ENCODE measurements around the gene ZBTB7C. TPM values are rescaled to one million over a fixed set of nuclear protein-coding genes. Genes with fewer than 3 reads are reported as not detected.

ZBTB7C gene
- total RNA-seq, 1 donor from 2014 or later = 1.2 TPM

DNA sequence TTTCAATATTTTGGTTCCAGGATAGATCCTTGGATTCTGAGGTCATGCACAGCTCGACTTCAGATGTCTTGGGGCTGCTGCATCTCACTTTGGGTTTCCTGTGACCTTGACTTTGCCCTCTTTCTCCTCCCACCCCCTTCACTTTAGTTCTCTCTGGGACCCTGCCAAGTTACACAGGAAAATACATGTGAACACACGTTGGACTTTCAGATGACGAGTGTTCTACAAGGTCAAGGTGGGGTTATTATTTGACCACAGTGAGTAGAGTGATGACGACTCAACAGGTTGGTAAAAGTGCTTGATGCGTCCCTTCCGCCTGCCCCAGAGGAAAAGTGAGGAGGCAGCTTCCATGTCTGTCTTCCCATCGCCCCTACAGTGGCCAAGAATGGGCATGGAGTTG lies 356.3 kb downstream of the ZBTB7C start:
- ATAC-seq = no peak

DNA sequence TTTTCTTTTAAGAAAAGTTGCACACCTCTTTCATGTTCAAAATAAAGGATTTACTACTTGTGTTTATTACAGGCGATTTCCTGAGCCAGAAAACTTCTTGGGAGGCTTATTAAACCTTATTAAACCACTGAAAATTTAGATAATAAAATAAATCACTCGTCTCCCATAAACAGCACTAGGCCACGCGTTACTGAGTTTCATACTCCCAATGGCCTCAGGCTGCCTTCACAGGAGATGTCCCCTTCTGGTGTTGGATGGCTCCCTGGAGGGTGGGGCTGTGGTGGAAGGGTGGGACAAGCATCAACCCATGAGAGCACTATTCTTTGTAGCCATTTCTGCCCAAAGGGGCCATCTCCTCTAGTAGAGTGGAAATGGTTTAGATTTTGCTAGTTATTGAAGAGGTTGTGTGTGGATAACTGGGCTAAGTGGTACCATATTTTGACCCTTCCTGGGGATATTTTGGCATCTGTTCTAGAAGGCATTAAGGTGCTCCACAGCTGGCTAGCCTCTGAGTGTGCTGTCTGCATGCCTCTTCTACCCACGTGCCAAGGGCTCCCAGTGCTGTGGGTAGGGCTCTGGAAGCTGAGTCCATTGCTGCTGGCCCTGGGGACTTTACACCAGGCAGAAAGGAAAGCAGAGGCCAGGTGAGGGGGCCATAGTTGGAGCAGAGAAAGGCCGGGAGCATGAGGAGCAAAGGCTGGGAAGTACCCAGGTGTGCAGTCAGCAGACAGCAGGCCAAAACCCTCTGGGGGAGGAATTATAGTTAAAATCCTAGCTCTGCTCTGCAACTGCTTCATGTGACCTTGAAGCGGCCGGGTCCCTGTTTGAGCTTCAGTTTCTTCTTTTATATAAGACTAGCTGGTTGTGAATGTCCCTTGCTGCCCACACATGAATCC lies 357.0 kb downstream of the ZBTB7C start:
- ATAC-seq = no peak

More for the DNA sequence above, 356.3 kb downstream of the ZBTB7C start:
- DNase-seq (ENCODE audit: low spot score) = no peak

DNA sequence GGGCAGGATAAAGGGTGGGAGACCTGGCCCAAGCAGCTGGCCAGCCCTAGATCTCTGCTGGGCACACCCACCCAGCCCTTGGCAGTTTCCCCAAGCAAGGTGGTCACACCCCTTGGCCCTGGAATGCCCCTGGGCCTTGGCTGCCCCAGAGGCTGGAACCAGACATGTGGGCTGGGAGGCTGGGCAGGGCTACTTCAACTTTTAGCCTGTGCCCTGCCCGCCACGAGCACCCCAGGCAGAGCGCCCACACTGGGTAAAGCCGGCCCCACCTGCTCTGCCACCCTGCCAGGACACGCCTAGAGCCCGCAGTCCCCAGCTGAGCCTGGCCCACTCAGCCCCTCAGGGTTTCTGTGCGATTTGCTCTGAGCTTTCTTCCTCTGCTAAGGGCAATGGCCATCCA lies 359.0 kb downstream of the ZBTB7C start:
- no peak for ATAC-seq
- DNase-seq (ENCODE audit: low spot score) = no peak

More for the DNA sequence above, 357.0 kb downstream of the ZBTB7C start:
- DNase-seq (ENCODE audit: low spot score) = no peak

DNA sequence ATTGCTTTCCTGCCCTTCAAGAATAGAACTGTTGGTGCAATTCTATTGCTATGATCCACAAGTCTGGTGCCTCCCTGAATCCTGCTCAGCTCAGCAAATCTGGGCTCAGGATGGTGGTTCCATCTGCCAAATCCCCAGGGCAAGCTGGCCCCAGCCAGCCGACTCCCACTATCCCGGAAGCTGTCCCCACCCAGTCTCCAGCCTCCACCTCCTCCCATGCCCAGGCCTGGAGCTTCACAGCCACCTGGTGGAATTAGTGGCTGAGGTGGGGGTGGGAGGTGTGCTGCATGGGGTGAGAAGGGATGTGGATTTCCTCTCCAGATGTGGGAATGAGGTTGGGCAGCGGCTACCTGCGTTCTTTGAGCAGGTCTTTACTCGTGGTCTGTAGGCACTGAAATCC lies 359.4 kb downstream of the ZBTB7C start:
- DNase-seq (ENCODE audit: low spot score) (no peak), ATAC-seq (no peak)

DNA sequence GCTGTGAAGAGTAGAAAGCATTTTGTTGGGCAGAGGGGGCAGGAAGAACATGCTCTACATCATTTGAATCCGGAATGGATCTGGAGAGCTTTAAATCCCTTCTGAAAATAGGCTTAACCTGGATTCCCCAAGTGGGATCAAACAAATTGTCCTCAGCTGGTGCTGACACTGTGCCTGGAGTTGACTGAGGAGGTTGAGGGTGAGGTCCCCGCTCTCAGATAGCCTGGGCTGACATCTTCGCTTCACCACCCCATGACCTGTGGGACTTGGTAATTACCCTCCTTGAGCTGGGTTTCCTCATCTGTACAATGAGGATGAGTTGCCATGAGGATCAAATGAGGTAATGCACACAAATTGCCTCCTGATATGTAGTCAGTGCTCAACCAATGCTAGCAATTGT lies 360.9 kb downstream of the ZBTB7C start:
- no peak for DNase-seq (ENCODE audit: low spot score)
- no peak for ATAC-seq

DNA sequence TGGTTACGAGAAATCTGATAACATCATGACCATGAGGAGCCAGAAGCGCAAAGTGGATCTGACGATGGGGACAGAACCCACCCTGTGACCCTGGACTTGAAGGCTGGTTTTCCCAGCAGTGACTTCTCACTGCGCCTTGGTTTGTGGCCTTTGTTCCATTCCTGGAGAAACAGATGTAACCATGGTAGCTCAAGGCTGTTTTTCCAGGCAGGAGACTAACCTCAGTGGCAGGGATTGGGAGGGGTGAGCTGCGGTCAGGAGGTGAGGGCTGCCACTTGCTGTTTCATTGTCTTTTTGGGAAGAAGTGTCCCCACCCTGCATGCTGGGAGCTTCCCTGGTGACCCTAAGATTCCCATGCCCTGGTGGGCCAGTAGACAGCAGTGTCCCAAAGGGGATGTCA lies 362.3 kb downstream of the ZBTB7C start:
- DNase-seq (ENCODE audit: low spot score) (no peak), ATAC-seq (no peak)

DNA sequence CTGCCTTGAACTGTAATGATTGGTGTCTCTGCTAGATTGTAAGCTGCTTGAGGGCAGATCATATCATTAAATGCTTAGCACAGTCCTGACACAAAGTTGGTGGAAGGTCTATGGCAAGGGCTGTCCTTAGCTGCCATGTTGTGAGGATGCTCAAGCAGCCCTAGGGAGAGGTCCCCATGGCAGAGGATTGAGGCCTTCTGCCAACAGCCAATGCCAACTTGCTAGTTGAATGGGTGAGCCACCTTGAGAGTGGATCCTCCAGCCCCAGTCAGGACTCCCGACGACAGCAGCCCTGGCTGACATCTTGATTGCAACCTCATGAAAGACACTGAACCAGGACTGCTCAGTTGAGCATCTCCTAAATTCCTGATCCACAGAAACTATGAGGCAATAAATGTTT lies 363.4 kb downstream of the ZBTB7C start:
- DNase-seq (ENCODE audit: low spot score) = no peak
- no peak for ATAC-seq

DNA sequence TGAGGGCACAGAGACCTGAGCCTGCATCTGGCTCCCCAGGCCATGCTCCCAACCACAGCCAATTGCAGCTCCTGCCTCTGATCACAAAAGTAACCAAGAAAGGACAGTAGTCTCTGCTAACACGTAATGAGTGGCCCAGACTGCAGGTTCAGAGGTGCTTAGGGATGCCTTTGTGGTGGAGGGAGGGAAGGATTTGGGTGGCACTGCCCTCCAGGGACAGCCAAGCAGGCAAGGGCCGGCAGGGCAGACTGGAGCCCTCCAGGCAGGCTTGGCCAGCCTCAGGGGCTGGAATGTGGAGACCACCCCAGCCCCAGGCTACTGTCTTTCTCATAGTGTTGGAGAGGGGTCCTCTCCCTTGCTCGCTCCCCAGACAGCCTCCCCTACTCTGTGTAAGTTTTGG lies 364.2 kb downstream of the ZBTB7C start:
- DNase-seq (ENCODE audit: low spot score) = no peak
- ATAC-seq = no peak

DNA sequence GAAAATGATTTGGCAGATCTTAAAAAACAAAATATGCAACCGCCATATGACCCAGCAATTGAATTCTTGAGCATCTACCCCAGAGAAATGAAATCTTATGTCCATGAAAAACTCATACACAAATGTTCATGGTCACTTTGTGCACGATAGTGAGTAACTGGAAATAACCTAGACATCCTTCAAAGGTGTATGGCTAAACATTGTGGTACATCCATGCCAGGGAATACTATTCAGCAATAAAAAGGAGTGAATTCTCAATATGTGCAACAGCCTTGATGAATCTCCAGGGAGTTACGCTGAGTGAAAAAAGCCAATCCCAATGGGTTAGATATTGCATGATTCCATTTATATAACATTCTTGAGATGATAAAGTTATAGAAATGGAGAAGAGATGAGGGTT lies 366.0 kb downstream of the ZBTB7C start:
- ATAC-seq (no peak), DNase-seq (ENCODE audit: low spot score) (no peak)

DNA sequence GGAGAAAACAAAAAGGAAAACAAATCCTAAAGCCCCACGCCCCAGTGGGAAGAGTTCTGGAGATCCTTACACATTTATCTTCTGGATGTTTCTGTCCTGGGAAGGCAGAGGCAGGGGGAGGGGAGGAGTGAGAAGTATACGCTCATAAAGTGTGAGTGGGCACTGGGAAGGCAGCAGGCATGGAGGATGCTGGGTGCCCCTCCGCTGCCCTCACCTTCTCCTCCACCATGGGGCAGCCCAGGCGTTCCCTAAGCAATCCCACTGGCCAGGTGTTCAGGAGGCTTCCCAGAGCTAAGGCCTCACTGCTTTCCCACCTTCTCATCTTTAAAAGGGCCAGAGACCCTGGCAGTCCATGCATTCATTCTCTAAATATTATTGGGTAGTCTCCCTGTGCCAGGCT lies 366.8 kb downstream of the ZBTB7C start:
- DNase-seq (ENCODE audit: low spot score) = no peak

DNA sequence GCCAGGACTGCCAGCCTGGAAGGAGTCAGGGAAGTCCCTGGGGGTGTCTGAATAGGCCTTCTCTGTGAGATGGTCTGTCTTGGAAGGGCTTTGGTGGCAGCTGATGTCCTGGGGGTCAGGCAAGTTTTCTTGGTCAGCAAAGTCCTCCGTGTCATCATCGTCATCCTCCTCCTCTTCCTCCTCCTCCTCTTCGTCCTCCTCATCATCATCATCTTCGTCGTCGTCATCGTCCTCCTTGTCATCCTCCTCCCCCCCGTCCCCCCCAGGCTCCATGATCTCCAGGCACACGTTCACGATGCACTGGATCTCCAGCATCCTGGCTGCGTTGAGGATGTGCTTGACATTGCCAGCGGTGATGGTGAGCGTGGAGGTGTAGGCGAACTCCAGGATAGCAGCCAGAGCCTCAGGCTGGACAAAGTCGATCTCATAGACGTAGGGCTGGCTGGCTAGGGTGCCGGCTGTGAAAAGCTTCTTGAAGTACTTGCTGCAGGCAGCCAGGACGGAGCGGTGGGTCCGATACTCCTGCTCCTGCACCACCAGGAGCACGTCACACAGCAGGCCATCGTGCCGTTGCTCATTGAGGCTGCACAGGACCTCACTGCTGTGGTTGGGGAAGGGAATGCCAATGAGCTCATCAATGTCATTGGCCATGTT lies 368.6 kb downstream of the ZBTB7C start:
- DNase-seq (ENCODE audit: low spot score) (no peak), ATAC-seq (no peak)

More for the DNA sequence above, 366.8 kb downstream of the ZBTB7C start:
- no peak for ATAC-seq

DNA sequence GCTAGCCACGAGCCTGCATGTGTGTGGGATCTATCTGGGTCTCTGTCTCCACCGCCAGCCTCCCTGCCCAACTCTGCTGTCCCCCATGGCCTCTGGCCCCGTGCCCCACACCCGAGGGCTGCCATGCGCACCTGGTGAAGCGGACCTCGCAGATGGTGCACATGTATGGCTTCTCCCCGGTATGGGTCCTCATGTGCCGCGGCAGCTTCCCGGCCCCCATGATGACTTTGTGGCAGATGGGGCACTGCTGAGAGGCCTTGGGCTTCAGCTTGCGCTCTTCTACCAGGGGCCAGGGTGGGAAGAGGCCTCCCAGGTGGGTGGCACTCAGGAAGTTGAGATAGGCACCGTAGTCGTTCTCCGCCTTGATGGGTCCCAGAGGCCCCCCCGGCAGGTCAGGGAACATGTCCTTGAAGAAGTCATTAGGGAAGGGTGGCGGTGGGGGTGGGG lies 369.4 kb downstream of the ZBTB7C start:
- ATAC-seq (no peak), DNase-seq (ENCODE audit: low spot score) (no peak)

DNA sequence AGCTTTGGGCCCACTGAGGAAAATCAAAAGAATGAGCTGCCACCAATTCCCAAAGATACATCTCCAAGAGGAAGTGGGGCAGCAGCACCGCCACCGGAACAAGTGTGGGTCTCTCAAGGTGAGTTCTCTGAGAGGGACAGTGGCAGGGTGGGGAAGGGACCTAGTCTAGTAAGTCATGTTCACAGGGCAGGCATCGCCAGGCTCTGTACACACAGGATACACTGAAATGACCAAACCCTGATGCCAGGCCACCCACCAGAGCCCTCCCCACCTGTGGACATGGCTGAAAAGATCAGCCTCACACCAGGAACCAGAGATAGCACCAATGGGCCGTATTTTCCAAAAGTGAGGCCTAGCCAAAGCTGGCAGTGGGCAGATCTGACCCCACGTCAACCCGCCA lies 370.5 kb downstream of the ZBTB7C start:
- ATAC-seq = no peak
- no peak for DNase-seq (ENCODE audit: low spot score)

DNA sequence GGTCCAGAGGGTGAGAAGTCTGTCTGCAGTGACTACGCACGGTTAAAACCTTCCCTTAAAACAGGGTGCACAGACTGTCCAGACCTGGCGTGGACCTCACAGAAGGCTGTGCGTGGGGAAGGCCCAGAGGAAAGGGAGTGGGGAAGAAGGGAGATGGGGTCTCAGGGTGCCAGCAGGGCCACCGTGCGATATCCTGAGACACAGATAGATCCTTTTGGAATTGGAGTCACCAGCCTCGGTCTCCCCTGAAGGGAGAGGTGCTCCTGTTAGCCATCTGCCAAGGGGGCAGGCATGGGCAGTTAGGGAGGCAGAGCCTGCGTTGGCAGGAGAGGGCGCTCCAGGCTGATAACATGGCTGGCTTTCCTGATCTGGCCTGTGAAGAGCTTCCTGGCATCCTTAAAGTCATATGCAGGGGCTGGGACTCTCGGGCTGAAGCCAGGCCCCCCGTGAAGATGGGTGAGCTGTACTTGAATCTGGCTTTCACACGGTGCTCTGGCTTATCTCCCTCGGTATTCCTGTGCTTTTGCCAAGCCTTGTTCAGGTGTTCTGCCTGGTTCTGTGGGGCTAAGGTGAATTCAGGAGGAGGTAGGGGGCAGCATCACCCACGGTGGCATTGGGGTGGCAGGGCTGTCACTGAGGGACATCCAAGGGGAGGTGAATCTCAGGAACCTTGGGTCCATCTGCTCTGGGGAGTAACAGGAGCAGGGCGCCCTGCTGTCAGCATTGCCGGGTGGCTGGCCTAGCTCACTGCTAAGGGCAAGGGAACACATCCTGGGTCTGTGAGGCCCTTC lies 371.5 kb downstream of the ZBTB7C start:
- DNase-seq (ENCODE audit: low spot score) (peak; percentile 44), ATAC-seq (peak; percentile 47)

DNA sequence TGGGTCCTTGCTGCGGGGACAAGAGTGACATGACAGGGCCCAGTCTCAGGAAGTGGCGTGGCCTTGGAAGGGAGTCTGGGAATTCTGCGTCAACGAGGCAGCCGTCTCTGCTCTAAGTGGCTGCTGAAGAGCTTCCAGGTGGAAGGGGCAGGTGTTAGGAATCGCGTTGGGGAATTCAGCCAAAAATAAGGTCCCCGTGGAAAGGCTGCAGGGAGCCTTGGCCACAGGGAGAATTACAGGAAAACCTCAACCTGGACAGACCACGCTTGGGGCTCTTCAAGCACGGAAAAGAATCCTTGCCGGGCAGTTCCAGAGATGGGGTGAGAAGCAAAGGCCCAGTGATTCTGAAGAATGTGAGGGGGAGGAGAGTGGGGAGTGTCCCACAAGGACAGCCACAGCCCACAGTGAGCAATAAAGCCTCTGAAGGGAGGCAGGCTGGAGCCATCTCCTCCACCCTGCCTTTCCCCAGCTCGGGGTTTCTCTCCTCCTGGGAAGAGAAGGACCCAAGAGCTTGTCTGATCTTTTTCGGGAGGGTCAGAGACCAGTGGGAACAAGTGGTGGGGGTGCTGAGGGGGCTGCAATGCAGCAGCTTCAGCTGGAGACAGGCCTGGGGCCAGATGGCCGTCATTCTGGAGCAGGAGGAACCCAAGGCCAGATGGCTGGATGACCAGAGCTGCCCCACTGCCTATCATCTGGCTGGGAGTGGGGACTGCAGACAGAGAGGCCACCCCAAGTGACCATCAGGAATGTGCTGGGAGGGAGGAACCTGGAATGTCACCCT lies 372.4 kb downstream of the ZBTB7C start:
- DNase-seq (ENCODE audit: low spot score) (peak; percentile 26), ATAC-seq (no peak)

DNA sequence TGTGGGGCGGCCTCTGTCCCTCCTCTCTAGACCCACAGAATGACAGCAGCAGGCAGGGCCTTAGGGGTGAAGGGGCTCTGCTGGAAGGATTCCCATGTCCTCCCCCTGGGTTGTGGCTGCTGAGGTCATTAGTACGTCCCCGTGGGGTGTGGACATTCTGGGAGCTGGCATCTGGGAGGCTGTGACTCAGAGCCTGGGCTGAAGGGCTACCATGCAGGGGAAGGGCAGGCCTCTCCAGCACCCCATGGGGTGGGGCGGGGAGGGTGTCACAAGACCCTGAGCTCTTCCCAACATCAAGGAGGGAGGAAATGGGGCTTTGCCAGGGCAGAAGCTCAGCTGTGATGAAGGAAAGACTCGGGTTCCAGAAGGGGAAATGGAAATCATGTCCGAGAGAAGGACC lies 373.0 kb downstream of the ZBTB7C start:
- ATAC-seq (no peak), DNase-seq (ENCODE audit: low spot score) (peak; percentile 24)

DNA sequence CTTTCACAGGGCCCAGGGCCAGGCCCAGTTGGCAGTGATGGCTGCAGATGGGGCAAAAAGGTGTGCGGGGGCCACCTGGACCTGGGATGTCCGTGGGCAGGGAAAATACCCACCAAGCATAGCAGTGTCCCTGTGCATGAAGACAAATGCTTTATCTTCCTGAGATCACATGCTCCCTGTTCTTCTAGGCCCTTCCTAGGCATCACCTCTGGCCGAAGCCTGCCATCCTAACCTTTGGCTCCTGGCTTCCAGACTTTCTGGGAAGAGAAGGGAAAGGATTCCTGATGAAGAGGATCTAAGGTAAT lies 373.7 kb downstream of the ZBTB7C start:
- ATAC-seq = no peak
- DNase-seq (ENCODE audit: low spot score) = no peak

DNA sequence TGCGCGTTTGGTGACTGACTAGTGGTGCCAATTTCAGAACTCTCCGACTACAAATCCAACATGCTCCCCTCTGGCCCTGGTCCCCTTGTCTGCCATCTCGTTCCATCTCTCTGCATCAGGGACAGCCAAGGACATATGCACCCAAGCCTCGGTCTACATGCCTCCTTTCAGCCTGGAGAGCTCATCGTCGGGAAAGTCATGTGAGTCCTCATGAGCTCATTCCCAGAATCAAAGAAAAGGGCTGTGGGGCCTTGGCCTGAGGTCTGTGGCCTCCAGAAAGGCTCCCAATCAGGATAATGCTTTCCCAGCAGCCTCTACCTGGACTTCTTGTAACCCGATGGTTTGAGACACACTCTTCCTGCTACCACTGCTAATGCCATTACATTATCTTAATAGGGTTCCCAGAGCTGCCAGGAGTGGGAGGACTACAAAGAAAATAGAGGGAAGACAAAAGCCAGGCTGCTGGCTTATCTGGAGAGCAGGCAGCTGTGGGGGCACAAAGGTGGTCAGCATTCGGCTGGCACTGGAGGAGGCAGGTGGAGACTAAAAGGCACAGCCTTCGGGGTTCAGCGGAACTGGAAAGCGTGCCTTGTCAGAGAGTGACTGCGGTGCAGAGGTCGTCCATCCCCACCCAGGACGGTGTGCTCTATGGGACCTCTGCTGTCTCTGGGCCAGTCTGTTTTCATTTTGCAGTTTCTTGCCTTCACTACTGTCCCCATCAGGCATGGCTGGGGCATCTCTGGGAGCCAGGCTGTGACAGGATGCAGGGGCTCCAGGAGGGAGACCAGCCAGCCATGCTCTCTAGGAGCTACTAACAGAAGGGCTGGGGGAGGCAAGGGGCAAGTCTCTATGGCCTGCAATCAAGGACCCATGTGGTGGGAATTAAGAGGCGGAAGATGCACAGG lies 374.3 kb downstream of the ZBTB7C start:
- DNase-seq (ENCODE audit: low spot score) (peak; percentile 28), ATAC-seq (no peak)

DNA sequence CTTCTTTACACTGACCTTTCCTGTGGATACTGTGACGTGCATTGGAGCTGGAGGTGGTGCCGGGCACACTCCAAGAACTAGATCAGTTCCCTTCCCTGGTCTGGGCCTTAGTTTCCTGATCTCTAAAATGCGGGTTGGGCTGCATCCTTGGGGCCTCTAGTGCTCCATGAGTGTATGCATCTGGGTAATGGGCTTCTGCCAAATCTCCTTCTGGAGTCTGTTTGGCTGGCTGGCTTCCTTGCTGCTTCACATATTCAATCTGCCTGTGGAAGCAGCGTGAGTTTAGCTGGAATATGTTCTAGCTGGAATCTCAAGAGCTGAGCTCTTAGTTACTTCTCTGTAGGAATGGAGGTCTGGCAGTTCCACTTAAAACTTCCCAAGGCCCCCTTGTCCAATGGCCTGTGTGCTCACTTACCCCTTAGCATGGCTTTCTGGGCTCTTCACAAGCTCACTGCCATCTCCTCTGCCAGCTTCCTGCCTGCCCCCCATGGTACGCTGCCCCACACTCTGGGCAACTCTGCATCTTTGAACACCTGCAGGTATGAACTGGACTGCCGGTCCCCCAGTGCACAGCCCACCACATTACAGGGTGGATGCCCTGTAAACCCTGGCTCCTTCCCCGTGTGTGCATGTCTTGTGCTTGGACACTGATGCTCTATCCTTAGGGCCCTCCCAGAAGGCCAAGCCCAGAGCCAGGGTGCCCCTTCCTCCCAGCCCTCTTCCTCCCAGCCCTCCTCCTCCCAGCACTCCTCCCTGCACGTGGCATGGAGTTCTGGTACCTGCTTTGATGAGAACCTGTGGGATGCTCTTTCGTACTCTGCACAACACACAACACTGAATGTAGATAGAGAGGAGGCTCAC lies 375.2 kb downstream of the ZBTB7C start:
- ATAC-seq = no peak
- DNase-seq (ENCODE audit: low spot score) = peak; percentile 24
